GM12878 (cell line): ENCODE results near the gene SCNN1A. TPM values are rescaled to one million over a fixed set of nuclear protein-coding genes. Genes with fewer than 3 reads are reported as not detected.

Experiments used
- ATAC-seq: fragments of 200-7000 bp; cut with Tn5 transposase; 3 replicates; pipeline ENCODE4 v1.9.1; 2020; ENCODE audit warnings: mild to moderate bottlenecking, moderate library complexity
- BruUV-seq: library from RNA; stranded (reverse); fragments of 400-500 nt; replicated peaks from 2 replicates; lab custom pipeline; 2021; lab: Mats Ljungman, UMichigan
- CTCF ChIA-PET: fragments of 300-600 bp; sonication (Branson Sonifier 250); formaldehyde crosslinking; extraction: SDS; loops from one replicate; lab custom pipeline; 2021; ENCODE audit warnings: inconsistent platforms; lab: Yijun Ruan, JAX
- POLR2A ChIA-PET: fragments of 350-600 bp; formaldehyde crosslinking; extraction: SDS; loops from one replicate; lab custom pipeline; 2021; ENCODE audit warnings: inconsistent platforms; lab: Charles Lee
- RAD21 ChIA-PET: fragments of 300-600 bp; sonication (Branson Sonifier 250); formaldehyde crosslinking; loops from one replicate; lab custom pipeline; 2023; ENCODE audit warnings: antibody characterized with exemption; ENCODE audit not compliant: unreplicated experiment; lab: Charles Lee
- SMC1A ChIA-PET: fragments of 300-600 bp; sonication (Branson Sonifier 250); formaldehyde crosslinking; loops from one replicate; lab custom pipeline; 2023; ENCODE audit not compliant: unreplicated experiment, uncharacterized antibody; lab: Charles Lee
- DNase-seq: peaks from one replicate; pipeline ENCODE4 v3.0.0-alpha.2; 2011; ENCODE audit warnings: low read depth, low spot score
- FAIRE-seq: peaks from 3 replicates; lab custom pipeline; 2011; peaks lifted over from hg19 to GRCh38; lab: Jason Lieb, UNC
- H2AFZ ChIP-seq: 2 replicates; pipeline ENCODE4 v1.6.0; 2011; ENCODE audit warnings: low read depth, low read length, control low read depth; ENCODE audit not compliant: control insufficient read depth
- H3K27ac ChIP-seq: 2 replicates; pipeline ENCODE4 v1.5.1; 2011; ENCODE audit warnings: control low read depth; ENCODE audit not compliant: control insufficient read depth, insufficient read depth
- H3K27me3 ChIP-seq, 2 experiments: replicated peaks in 1 of 2; 2 replicates each; pipeline versions ENCODE4 v1.6.0 to v1.6.1; 2011; ENCODE audit warnings: low read length in 1 of 2; ENCODE audit not compliant: control insufficient read depth in 2 of 2, insufficient read depth in 2 of 2
- H3K36me3 ChIP-seq, 2 experiments: 2 replicates each; pipeline ENCODE4 v1.5.1; 2011; ENCODE audit warnings: low read length in 1 of 2; ENCODE audit not compliant: control insufficient read depth in 2 of 2, insufficient read depth in 2 of 2
- H3K4me1 ChIP-seq: 2 replicates; pipeline ENCODE4 v1.6.1; 2011; ENCODE audit warnings: mild to moderate bottlenecking, low read length, moderate library complexity, mixed read lengths; ENCODE audit not compliant: control insufficient read depth, insufficient read depth
- H3K4me2 ChIP-seq: 2 replicates; pipeline ENCODE4 v1.6.0; 2011; ENCODE audit warnings: control low read depth; ENCODE audit not compliant: control insufficient read depth, insufficient read depth
- H3K4me3 ChIP-seq: fragments of 200-600 bp; sonication (generic); 2 replicates; pipeline ENCODE4 v1.5.1; 2016
- H3K79me2 ChIP-seq: 2 replicates; pipeline ENCODE4 v1.6.0; 2011; ENCODE audit warnings: low read length; ENCODE audit not compliant: control insufficient read depth, insufficient read depth
- H3K9ac ChIP-seq: 2 replicates; pipeline ENCODE4 v1.8.0; 2011; ENCODE audit warnings: low read length, control low read depth, mixed read lengths; ENCODE audit not compliant: control insufficient read depth, insufficient read depth
- H3K9me3 ChIP-seq: replicated peaks from 3 replicates; pipeline ENCODE4 v1.5.1; 2011; ENCODE audit warnings: mild to moderate bottlenecking, low read length; ENCODE audit not compliant: control insufficient read depth, insufficient read depth
- H4K20me1 ChIP-seq: 2 replicates; pipeline ENCODE4 v1.6.0; 2011; ENCODE audit not compliant: control insufficient read depth, insufficient read depth
- CHD2 ChIP-seq: IDR thresholded peaks from 2 replicates; pipeline ENCODE4 v1.6.1; 2011; ENCODE audit warnings: low read depth, low read length, improper control_type of control experiment, borderline replicate concordance
- ESRRA ChIP-seq: IDR thresholded peaks from 2 replicates; pipeline ENCODE4 v1.6.1; 2012; ENCODE audit warnings: mild to moderate bottlenecking, low read length, improper control_type of control experiment
- HDGF ChIP-seq: fragments of 450-650 bp; IDR thresholded peaks from 2 replicates; pipeline ENCODE4 v1.6.1; 2016; ENCODE audit warnings: antibody characterized with exemption
- IKZF1 ChIP-seq: fragments of 450-650 bp; conservative IDR thresholded peaks from 2 replicates; pipeline ENCODE4 v1.6.1; 2017; ENCODE audit warnings: antibody characterized with exemption, mild to moderate bottlenecking
- NR2C1 ChIP-seq: fragments of 450-650 bp; IDR thresholded peaks from 2 replicates; pipeline ENCODE4 v1.6.1; 2017; ENCODE audit warnings: antibody characterized with exemption, mild to moderate bottlenecking, moderate library complexity
- PML ChIP-seq: IDR thresholded peaks from 2 replicates; pipeline ENCODE4 v1.6.1; 2012; ENCODE audit warnings: low read length, inconsistent platforms
- POLR2AphosphoS5 ChIP-seq: IDR thresholded peaks from 2 replicates; pipeline ENCODE4 v1.6.1; 2011; ENCODE audit warnings: mild to moderate bottlenecking, low read length, inconsistent platforms
- ZNF274 ChIP-seq: IDR thresholded peaks from one replicate; pipeline ENCODE4 v1.8.0; 2011; ENCODE audit not compliant: insufficient read length, insufficient read depth
- WGBS: methylation state at CpG from one replicate; pipeline ENCODE4 v1.1.6; 2016; ENCODE audit warnings: low lambda C conversion rate; ENCODE audit not compliant: insufficient replicate concordance, insufficient coverage; ENCODE audit errors: missing lambda C conversion rate; 5-methylcytosine and 5-hydroxymethylcytosine counted together
- in situ Hi-C: fragments of 300-500 bp; cut with MboI; formaldehyde crosslinking; loops from 9 replicates; pipeline ENCODE4 v1.14.3; 2018; ENCODE audit warnings: mixed read lengths
- intact Hi-C: fragments of 100-400 bp; cut with micrococcal nuclease; formaldehyde crosslinking; loops from one replicate; pipeline ENCODE4 v1.14.2; 2022; ENCODE audit not compliant: unreplicated experiment
- polyA plus RNA-seq, 11 experiments: library from polyadenylated mRNA; depleted of rRNA in 4 of 11; unstranded in 6 of 11; stranded (reverse) in 5 of 11; fragments of >200 nt; fragmentation: Nextera tagmentation in 4 of 11; fragmentation: Illumina TruSeq in 1 of 11; extraction: Ambion mirVana in 4 of 11; extraction: Trizol in 1 of 11; gene quantifications; 1 replicate in 1 of 11; 2 replicates in 10 of 11; pipeline versions ENCODE4 v1.2.1 to v1.2.3, GENCODE V29; 2011 to 2016; ENCODE audit warnings: inconsistent platforms in 2 of 11, missing spikeins in 2 of 11, low read depth in 1 of 11
- total RNA-seq, 4 experiments: library from RNA; depleted of rRNA in 3 of 4; stranded (reverse); fragments of >200 nt in 3 of 4; fragmentation: Illumina TruSeq in 1 of 4; extraction: Trizol in 1 of 4; gene quantifications; 2 replicates each; pipeline versions ENCODE4 v1.2.1 to v1.2.3, GENCODE V29; 2013 to 2021
- TF ChIP-seq, protein P1 (sequence below): fragments of 450-650 bp; IDR thresholded peaks from 2 replicates; pipeline ENCODE4 v1.6.1; 2016; ENCODE audit warnings: mild to moderate bottlenecking

Gene SCNN1A
- total and polyA plus RNA-seq, 10 of the 15 experiments (the other 5 are each of a cell fraction or from before 2014, with no cell fraction given) = 0.14 to 0.69 TPM; not detected in 8

DNA sequence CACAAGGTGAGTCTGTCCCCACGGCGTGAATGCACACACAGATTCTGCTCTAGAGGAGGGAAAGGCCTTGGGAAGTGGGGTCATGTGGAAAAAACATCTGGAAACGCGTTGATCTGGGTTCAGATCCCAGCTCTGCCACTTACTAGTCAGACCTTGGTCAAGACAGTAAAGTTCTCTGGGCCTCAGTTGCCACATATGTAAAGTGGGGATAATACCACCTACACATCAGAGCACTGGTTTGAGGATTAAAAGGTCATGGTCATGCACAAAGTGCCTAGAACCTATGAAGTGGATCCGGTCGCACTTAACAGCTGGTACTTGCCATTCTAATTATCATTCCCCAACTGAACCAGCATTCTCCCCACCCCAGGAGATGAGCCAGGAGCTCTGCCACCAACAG lies 60.2 kb downstream of the SCNN1A start (continued):
- TF ChIP-seq ZNF274 = no peak
- TF ChIP-seq, protein P1, sequence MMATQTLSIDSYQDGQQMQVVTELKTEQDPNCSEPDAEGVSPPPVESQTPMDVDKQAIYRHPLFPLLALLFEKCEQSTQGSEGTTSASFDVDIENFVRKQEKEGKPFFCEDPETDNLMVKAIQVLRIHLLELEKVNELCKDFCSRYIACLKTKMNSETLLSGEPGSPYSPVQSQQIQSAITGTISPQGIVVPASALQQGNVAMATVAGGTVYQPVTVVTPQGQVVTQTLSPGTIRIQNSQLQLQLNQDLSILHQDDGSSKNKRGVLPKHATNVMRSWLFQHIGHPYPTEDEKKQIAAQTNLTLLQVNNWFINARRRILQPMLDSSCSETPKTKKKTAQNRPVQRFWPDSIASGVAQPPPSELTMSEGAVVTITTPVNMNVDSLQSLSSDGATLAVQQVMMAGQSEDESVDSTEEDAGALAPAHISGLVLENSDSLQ = no peak
- TF ChIP-seq PML = no peak
- TF ChIP-seq CHD2 = no peak
- TF ChIP-seq NR2C1 = no peak
- no peak for TF ChIP-seq HDGF
- no peak for TF ChIP-seq POLR2AphosphoS5

- WGBS = 74% methylated on average over 9 of the region's 9 CpGs
- Histone ChIP-seq H3K36me3 (no peaks in the 10 kb centered on the region), H3K4me1 (peaks cover 33% of the 10 kb centered on the region), H3K4me2 (no peak overlapping the region), H3K27ac (no peak overlapping the region), H2AFZ (no peak overlapping the region), H3K27me3 (no peaks in the 10 kb centered on the region), H3K9ac (no peak overlapping the region), H3K79me2 (no peaks in the 10 kb centered on the region), H3K4me3 (no peak overlapping the region), H4K20me1 (no peaks in the 10 kb centered on the region), H3K9me3 (no peaks in the 10 kb centered on the region)
- RAD21 ChIA-PET = interaction anchor here (1.0 to 1.4 kb wide), 2 partner anchors 21 to 29 kb away, joined by 3 to 4 read pairs; no protein-coding TSS in a partner anchor
- CTCF ChIA-PET = interaction anchor here (0.9 to 3.5 kb wide), 2 partner anchors 8 to 18 kb away, joined by 3 to 13 read pairs; no protein-coding TSS in a partner anchor
- intact Hi-C loops (no loop called here), in situ Hi-C loops (no loop called here)
- DNase-seq = no peak
- no peak for ATAC-seq
- POLR2A ChIA-PET = interaction anchor here (0.6 to 2.2 kb wide), 3 partner anchors 8 to 111 kb away, joined by 3 to 14 read pairs (median 4); no protein-coding TSS in a partner anchor
- no peak for FAIRE-seq
- TF ChIP-seq ESRRA (no peak), IKZF1 (peak; percentile 33)
- SMC1A ChIA-PET = interaction anchor here (1.0 to 2.0 kb wide), 4 partner anchors 8 to 29 kb away, joined by 3 to 6 read pairs (median 4); no protein-coding TSS in a partner anchor
- no TSS peak for BruUV-seq
Measured at GRCh38 chr12:6314776-6315175, 60.6 kb downstream of the SCNN1A start.
